ENCODE data around the gene ELK3.

DNA sequence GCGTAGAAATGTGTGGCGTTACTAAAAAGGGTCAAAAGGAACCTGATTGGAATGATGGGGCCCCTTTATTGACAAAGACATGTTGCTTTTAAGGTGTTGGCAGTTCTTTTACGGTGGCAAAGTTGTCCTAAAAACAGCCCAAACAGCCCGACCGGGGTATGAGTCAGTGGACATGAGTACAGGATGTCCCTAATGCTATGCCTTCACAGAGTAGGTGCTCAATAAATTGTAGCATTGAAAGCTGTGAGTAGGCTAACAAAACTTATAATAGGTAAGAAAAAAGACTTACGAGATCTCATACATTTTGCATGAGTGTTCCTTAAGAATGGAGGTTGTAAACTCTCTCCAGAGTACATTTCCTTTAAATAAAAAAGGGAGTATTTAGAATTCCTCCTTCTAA lies 2.6 kb downstream of the ELK3 start:
- TF ChIP-seq, protein P1, sequence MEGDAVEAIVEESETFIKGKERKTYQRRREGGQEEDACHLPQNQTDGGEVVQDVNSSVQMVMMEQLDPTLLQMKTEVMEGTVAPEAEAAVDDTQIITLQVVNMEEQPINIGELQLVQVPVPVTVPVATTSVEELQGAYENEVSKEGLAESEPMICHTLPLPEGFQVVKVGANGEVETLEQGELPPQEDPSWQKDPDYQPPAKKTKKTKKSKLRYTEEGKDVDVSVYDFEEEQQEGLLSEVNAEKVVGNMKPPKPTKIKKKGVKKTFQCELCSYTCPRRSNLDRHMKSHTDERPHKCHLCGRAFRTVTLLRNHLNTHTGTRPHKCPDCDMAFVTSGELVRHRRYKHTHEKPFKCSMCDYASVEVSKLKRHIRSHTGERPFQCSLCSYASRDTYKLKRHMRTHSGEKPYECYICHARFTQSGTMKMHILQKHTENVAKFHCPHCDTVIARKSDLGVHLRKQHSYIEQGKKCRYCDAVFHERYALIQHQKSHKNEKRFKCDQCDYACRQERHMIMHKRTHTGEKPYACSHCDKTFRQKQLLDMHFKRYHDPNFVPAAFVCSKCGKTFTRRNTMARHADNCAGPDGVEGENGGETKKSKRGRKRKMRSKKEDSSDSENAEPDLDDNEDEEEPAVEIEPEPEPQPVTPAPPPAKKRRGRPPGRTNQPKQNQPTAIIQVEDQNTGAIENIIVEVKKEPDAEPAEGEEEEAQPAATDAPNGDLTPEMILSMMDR (IDR thresholded peaks at IDR 0.05; ENCODE audit: borderline replicate concordance, extremely low read depth, low read length, poor library complexity, severe bottlenecking): no peak
- TF ChIP-seq EZH2 (IDR thresholded peaks at IDR 0.05; ENCODE audit: borderline replicate concordance, low read depth, low read length, severe bottlenecking): no peak
